ENCODE data around the gene CERS6.

Gene CERS6

GRCh38 chr2:168445960-168446359 lies 10.1 kb upstream of the CERS6 start:
- no peak for DNase-seq

- no peak for DNase-seq
Observed at GRCh38 chr2:168448980-168449379, 7.1 kb upstream of the CERS6 start.

GRCh38 chr2:168449419-168449818 lies 6.7 kb upstream of the CERS6 start:
- DNase-seq, result no peak

- no peak for DNase-seq
Observed at GRCh38 chr2:168450171-168450570, 5.9 kb upstream of the CERS6 start.

- no peak for DNase-seq
Observed at GRCh38 chr2:168450732-168451131, 5.3 kb upstream of the CERS6 start.

- no peak for DNase-seq
Observed at GRCh38 chr2:168452781-168453180, 3.3 kb upstream of the CERS6 start.

- DNase-seq, result no peak
Observed at GRCh38 chr2:168453404-168453803, 2.7 kb upstream of the CERS6 start.

- DNase-seq, result no peak
Observed at GRCh38 chr2:168454737-168455644, 1.1 kb upstream of the CERS6 start.

- peak; percentile 67 for DNase-seq
Observed at GRCh38 chr2:168456521-168457189, 583 bp downstream of the CERS6 start.

GRCh38 chr2:168457190-168457895 lies 1.3 kb downstream of the CERS6 start:
- DNase-seq, result no peak

- DNase-seq, result no peak
Observed at GRCh38 chr2:168458139-168458538, 2.1 kb downstream of the CERS6 start.

- no peak for DNase-seq
Observed at GRCh38 chr2:168459256-168459655, 3.2 kb downstream of the CERS6 start.

- DNase-seq, result no peak
Observed at GRCh38 chr2:168460571-168460970, 4.5 kb downstream of the CERS6 start.

GRCh38 chr2:168461178-168461941 lies 5.3 kb downstream of the CERS6 start:
- no peak for DNase-seq

- no peak for DNase-seq
Observed at GRCh38 chr2:168461942-168462331, 5.9 kb downstream of the CERS6 start.

GRCh38 chr2:168462543-168463045 lies 6.5 kb downstream of the CERS6 start:
- DNase-seq, result no peak

- no peak for DNase-seq
Observed at GRCh38 chr2:168465594-168465993, 9.5 kb downstream of the CERS6 start.

- DNase-seq, result no peak
Observed at GRCh38 chr2:168466190-168466737, 10.2 kb downstream of the CERS6 start.

GRCh38 chr2:168466834-168467565 lies 10.9 kb downstream of the CERS6 start:
- DNase-seq, result no peak

- no peak for DNase-seq
Observed at GRCh38 chr2:168467729-168468128, 11.7 kb downstream of the CERS6 start.

GRCh38 chr2:168468354-168468753 lies 12.3 kb downstream of the CERS6 start:
- no peak for DNase-seq
